Measurements from ENCODE around the gene SLC16A11. TPM values are rescaled to one million over a fixed set of nuclear protein-coding genes. Genes with fewer than 3 reads are reported as not detected.

SLC16A11 gene
- total and polyA plus RNA-seq, 9 of the 15 experiments (the other 6 are each of a cell fraction or from before 2014, with no cell fraction given) = not detected

GRCh38 chr17:7010523-7010922, 33.4 kb downstream of the SLC16A11 start (continued):
- TF ChIP-seq ZBTB40 (IDR thresholded peaks at IDR 0.05) (peak; percentile 93), ZBTB40 (CRISPR knock-in tag; IDR thresholded peaks at IDR 0.05) (peak; percentile 95)
